Measurements from ENCODE around the gene MACROH2A1.

Gene MACROH2A1

DNA sequence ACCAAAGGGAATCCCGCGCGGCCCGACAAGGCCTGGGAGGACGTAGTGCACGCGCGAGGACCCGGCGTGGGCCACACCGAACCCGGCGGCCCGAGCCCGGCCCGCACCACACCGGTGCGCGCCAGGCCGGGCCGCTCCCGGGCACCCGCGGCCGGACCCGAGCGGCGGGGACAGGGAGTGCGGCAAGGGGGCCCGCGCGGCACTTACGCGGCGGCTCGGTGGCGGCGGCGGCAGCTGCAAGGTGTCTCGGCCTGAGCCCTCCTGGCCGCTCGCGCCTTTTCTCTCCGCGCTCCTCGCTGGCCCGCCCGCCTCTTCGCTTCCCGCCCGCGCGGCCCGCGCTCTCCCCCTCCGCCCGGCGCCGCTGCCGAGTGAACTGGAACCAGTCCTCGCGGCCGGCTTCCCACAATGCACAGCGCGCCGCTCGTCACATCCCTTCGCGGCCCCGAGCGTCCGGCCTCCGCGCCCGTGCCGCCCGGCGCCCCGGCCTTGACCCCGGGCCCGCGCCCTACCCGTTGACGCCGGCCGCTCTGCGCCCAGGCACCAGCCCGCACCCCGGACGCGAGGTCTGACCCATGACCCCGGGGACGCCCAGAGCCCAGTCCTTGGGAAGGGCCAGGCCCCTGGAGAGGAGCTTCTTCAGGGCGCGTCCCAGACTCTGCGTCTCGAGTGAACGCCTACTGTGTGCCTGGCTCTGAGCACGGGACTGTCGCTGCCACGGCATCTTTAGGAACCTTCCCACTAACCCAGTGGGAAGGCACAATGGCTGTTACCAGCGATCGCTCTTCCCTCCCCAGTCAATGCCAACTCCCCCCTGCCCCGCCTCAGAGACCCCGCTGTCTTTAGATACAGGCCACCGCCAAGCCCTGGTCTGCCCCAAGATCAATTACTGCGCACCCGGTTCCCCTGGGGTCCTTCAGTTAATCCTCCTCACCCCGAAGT, at the start of gene MACROH2A1:
TSS of gene MACROH2A1 (minus strand) at position 377 of the 939 bp plus-strand sequence. CDS start 10,138 bp downstream, outside the sequence.
- peak; percentile 90 for DNase-seq

DNA sequence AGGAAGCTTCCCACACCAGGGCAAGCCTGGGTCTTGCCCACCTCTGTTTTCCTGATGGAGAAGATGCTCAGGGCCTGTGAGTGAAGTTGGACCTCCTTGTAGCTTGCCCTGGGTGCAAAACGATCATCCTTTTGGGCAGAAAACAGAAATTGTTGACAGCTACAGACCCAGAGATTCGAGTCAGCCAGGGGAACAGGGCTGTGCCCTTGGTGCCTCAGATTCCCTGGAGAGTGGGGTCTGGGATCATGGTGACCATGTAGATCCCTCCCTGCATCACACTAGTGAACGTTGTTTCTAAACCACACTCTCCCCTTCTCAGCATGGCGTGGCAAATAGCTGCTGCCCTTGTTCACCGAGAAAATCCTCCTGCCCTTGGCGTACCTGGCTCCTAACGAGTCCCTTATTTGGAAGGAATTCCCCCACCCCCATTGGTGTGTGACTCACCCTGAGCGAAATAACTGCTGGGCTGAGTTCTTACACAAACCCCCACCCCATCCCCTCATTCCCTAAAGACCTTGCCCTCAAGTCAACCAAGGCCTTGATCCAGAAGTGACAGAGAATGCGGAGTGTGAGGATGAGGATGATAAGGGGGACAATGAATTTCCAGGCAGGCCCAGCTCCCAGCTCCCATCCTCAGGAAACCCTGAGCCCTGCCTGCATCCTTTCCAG, 49.2 kb upstream of the MACROH2A1 start:
- no peak for DNase-seq

DNA sequence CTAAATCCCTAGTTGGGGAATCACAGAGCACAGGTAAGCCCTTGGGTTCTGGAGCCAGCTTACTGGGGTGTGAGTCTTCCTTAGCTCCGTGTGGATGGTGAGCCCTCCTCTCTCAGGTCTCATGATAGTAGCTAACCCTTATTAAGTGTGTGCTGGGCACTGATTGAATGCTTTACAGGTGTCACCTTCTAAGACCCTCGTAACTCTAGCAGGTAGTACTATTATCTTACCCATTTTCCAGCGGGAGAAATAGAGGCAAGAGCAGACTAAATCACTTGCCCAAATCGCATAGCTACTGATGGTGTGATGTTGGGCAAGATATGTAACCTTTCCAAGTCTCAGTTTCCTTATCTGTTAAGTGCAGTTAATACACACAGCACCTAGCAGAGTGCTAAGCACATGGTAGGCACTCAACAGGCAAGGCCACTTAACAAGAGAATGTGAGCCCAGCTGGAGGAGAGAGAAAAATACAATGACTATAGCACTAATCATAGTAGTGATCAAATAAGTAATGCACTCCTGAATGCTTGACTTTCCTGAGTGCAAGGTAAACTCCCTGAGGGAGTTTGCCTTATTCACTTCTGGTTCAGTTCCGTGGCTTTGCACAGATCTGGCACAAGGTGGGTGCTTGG, 48.4 kb upstream of the MACROH2A1 start, which contains the start of gene DCANP1:
TSS of gene DCANP1 (minus strand) at position 51 of the 632 bp plus-strand sequence. CDS start 240 bp downstream, outside the sequence.
- DNase-seq, result no peak

GRCh38 chr5:135446615-135447014, 47.6 kb upstream of the MACROH2A1 start:
- no peak for DNase-seq

- no peak for DNase-seq
Observed at GRCh38 chr5:135446206-135446605, 47.2 kb upstream of the MACROH2A1 start.

GRCh38 chr5:135445306-135445985, 46.4 kb upstream of the MACROH2A1 start:
- no peak for DNase-seq

DNA sequence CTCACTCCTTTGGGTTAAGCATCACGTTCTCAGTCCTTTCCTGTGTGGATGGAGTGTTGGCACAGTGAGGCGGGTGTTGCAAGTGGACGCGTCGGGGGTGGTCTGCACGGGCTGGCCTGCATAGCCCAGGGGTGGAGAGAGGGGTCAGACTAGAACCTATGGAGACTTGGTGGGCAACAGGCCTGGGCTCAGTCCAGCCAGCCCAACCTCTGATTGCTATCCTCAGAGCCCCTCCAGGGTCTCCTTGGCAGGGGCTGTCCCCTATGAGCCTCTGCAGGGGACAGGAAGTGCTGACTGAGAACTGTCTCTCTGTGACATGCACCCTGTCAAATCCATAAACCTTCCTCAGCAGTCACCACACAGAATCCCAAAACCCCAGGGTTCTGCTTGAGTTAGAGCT, 45.9 kb upstream of the MACROH2A1 start:
- DNase-seq, result no peak

DNA sequence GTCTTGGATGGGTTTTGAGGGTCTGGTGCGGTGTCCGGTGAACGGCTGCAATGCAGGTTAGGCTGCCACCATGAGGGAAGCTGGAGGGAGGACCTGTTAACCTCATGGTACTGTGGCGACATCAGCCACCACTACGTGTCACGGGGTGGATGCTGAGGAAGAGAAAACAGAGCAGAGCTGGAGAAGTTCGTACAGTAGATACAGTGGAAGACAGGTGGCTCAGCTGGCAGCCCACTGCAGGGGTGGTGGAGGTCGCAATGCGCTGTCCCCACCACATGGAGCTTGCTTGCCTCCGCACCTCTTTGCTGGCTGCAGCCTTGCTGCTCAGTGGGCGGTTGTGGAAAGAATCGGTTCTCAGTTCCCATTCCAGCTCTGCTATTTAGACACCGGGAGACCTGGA, 45.3 kb upstream of the MACROH2A1 start:
- DNase-seq, result no peak

DNA sequence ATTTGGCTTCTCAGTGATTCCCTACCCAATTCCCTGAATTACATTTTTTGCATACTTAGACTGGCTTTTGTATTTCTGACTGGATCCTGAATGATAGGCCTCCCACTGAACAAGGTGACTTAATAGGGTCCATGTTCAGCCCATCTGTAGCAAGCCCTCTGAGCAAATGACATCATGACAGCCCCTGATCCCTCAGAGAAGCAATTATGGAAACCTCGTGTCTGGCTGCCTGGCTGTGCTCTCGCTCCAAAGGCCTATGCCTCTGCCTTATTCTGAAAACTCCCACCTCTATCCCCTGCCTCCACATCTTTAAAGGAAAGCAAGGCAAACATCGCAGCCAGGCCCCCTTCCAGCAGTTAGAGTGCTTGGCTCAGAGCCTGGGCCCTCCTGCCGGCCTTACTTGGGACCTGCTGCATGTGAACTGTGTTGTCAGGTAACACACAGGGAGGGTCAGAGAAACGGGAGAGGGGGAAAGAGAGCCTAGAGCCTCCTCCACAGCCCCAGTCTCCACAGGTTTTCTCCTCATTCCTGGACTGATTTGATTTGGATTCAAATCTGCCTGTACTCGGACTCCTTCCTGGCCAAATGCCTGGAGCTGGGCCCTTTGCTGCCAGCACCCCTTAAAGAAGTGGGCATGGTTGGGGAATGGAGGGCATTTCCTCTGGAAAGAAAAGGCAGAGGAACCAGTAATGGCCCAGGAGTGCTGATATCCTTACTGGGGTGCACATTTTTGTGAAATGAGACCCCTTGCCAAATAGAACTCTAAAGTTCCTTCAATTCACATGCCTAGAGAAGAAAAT, 44.3 kb upstream of the MACROH2A1 start:
- peak; percentile 72 for DNase-seq

DNA sequence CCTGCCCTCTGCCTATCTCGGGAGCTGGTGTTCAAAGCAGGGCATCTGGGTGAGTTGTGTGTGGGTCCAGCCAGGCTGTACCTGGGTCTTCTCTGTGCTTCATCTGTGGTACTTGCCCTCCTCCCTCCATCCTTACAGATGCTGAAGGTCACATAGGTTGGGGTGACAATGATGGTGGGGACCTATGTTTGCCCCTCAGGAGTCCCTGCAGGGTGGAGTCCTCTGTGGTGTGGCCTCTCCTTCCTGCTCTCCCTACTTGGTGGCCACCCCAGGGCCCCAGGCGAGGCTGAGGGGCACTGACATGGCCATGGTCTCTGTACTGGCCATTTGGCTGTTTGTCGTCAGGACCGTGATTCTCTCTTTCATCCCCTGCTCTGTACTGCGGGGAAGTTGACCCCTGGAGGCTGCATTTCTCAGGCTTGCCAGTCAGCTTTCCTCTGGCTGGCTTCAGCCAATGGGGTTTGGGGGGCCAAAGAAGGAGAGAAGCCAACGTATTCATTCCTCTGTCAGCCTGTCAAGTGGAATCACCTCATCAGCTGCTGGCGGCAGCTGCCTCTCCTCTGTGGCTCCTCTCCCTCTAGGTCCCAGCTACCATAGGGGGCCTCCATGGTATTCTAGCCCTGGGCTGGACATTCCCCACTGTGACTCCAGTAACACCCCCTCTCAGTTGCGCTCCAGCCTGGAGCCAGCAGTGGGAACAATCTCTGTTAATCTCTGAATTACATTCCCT, 43.6 kb upstream of the MACROH2A1 start:
- DNase-seq, result no peak

- no peak for DNase-seq
Observed at GRCh38 chr5:135441919-135442318, 42.9 kb upstream of the MACROH2A1 start.

DNA sequence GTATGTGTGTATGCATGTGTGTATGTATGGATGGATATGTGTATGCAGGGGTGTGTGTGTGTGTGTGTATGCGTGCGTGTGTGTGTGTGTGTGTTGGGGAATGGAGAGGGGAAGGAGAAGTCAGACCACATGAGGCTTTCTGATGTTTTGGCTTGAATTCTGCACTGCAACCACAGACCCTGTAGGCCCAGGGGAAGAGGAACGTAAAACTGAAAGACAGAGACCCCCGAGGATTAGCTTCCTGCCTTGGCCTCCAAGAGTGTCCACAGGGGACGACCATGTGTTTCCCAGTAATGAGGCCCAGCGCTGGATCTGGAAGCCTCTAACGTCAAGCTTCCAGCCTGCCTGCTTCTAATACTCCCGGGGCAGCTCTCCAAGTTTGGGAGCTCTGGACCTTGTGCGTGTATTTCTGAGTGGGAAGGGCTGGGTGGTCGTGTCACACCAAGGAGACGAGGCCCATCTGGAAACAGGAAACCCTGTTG, 42.4 kb upstream of the MACROH2A1 start:
- peak; percentile 73 for DNase-seq

DNA sequence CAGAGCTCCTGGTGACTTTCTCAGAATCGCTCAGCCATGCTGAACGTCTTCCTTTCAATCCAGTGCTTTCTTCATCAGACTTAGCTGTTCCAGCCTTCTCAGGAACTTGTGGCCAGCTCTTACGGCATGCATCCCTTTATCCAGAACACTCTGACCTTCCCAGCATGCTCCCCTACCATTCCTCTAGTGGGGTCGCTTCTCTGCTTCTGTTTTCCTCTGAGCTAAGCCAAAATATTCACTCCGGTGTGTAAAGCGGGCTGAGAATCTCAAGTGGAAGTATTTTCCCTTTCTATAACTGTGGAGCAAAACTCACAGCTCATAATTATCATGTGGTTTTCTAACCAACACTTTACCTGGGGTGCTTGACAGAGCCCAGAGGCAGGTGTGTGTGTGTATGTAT, 41.9 kb upstream of the MACROH2A1 start:
- DNase-seq, result no peak

GRCh38 chr5:135439231-135440205, 40.5 kb upstream of the MACROH2A1 start:
- peak; percentile 83 for DNase-seq

- DNase-seq, result peak; percentile 61
Observed at GRCh38 chr5:135438636-135439221, 39.7 kb upstream of the MACROH2A1 start.

DNA sequence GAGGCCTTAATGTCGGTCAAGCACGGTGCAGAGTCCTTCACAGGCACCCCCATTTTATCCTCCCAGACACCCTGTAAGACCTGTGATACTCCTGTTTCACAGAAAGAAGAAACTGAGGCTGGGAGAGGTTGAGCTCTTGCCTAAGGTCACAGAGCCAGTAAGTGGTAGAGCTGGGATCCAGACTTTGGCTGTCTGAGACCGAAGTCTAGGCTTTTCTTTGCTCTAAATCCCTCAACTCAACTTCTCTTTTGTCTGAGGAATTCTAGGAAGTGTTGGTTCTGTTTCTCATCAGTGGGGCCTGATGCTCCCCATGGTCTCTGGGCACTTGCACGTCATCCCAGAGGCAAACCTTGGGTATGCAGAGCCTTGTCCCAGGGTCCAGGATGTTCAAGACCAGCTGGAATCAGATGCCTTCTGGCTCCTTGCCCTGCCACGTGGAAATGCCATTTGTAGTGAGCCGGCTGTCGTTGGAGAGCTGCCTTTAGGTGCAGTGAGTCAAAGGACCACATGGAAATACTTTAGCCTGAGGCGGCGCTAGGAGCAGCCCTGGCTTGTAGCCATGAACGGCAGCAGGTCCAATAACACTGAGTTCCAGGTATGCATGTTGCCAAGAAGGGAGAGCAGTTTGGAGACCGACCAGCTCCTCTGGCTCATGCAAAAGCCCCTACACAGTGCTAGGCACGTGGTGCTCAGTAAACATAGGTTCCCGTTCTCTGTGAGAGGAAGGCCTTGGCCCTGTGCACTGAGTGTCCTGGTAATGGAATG, 38.9 kb upstream of the MACROH2A1 start:
- DNase-seq, result peak; percentile 87

- no peak for DNase-seq
Observed at GRCh38 chr5:135437422-135437795, 38.4 kb upstream of the MACROH2A1 start.

- peak; percentile 56 for DNase-seq
Observed at GRCh38 chr5:135436951-135437418, 38.0 kb upstream of the MACROH2A1 start.

Measured in left hindlimb (tissue), 1 donor.